NT2/D1 (cell line): ENCODE measurements around the gene ING2.

Experiments used
- DNase-seq: peaks from one replicate; pipeline ENCODE4 v3.0.0-alpha.2; 2011; ENCODE audit warnings: low read depth, low spot score
- H3K27me3 ChIP-seq: 2 replicates; pipeline ENCODE4 v1.6.0; 2011; ENCODE audit warnings: mild to moderate bottlenecking; ENCODE audit not compliant: insufficient read length, insufficient read depth
- H3K36me3 ChIP-seq: 2 replicates; pipeline ENCODE4 v1.6.1; 2011; ENCODE audit warnings: mild to moderate bottlenecking, low read length, mixed read lengths; ENCODE audit not compliant: insufficient read depth, insufficient read length
- H3K4me1 ChIP-seq: 2 replicates; pipeline ENCODE4 v1.5.1; 2011; ENCODE audit not compliant: insufficient read depth, insufficient read length
- H3K4me3 ChIP-seq: 2 replicates; pipeline ENCODE4 v1.5.1; 2011; ENCODE audit warnings: low read depth; ENCODE audit not compliant: insufficient read length
- H3K9ac ChIP-seq: 2 replicates; pipeline ENCODE4 v1.6.0; 2011; ENCODE audit warnings: low read depth; ENCODE audit not compliant: insufficient read length
- H3K9me3 ChIP-seq: 2 replicates; pipeline ENCODE4 v1.5.1; 2011; ENCODE audit warnings: mild to moderate bottlenecking, low read length; ENCODE audit not compliant: insufficient read depth
- SUZ12 ChIP-seq: IDR thresholded peaks from 2 replicates; pipeline ENCODE4 v1.6.1; 2011; ENCODE audit not compliant: insufficient read length, insufficient read depth; ENCODE audit errors: extremely low read depth
- YY1 ChIP-seq: IDR thresholded peaks from 2 replicates; pipeline ENCODE4 v1.6.1; 2011; ENCODE audit not compliant: insufficient read length, insufficient read depth
- ZNF274 ChIP-seq: IDR thresholded peaks from 2 replicates; pipeline ENCODE4 v1.6.1; 2011; ENCODE audit warnings: mild to moderate bottlenecking, low read depth, low read length

Gene ING2

DNA sequence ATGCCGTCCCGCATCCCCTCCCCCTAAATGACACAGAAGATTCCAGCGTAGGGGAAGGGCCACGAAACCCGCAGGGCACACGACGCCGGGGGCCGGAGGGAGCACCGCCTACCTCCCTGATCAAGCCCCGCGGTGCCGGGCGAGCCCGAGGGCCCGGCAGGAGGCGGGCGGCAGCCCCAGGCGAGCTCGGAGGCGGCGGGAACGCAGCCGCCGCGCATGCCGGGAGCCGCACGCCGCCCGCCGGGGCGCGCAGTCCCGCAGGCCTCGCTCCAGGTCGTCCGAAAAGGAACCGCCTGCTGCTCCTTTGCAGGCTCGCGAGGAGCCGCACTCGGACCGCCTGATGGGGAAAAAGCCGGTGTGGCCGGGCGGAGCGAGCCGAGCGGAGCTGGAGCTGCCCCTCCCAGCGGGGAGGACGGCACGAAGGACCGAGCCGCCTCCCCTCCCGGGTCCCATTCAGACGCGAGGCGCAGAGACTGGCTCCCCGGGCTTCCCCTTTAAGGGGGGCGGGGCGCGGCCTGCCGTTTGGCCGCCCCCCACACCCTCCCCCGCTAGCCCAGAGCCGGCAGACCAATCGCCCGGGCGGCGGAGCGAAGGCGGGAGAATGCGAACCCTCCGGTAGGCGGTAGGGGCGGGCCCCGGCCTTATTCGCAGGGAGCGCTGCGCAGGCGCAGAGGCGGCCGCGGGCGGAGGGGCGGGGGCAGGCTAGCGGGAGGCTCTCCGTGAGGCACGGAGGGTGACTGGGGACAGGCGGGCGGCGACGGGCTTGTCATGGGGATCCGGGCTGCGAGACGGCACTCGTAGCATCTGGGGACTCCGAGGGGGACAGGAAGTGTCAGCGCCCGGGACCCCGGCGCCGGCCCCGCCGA is 561 bp upstream of the ING2 start:
- Histone ChIP-seq H3K36me3 (no peaks in the 10 kb centered on the region), H3K4me1 (no peaks in the 10 kb centered on the region), H3K9ac (peak overlapping the region; percentile 86), H3K9me3 (no peaks in the 10 kb centered on the region), H3K27me3 (no peaks in the 10 kb centered on the region), H3K4me3 (peak overlapping the region; percentile 82)
- DNase-seq: peak; percentile 91
- TF ChIP-seq ZNF274: no peak
- no peak for TF ChIP-seq SUZ12
- TF ChIP-seq YY1: no peak

DNA sequence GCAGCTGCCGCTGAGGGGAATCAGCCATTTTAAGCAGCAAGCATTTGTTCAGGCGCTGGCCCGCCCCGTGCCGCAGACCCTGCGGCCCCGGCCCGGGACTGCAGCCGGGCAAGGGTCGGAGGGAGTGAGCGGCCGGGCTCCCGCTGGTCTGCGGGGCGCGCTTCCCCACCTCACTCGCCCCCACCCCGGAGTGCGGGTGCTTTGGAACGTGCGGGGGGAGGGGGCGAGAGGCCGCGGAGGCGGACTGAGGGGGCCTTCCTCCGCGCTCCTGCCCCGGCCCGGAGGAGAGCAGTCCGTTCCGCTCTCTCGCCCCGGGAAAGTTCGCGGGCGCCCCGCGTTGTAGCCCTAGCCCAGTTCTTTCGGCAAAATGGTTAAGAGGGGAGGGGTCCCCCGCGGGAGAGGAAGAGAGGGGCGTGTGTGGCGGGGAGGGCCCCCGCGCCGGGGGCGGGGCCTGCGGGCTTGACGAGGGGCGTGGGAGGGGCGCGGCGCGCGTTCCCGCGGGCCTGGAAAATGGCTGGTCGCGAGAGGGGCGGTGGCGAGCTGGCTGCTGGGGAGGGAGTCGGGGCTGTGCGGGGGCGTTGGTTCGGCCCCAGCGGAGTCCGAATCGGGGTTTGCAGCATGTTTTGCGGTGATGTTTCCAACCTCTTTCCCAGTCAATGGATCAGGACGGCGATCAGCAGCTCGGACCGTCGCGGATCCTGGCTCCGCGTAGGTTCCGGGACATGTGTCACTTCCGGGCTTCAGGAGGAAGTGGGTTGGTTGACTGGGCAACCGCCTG is 942 bp downstream of the ING2 start:
- H3K4me3 ChIP-seq: peak overlapping the region; percentile 82

DNA sequence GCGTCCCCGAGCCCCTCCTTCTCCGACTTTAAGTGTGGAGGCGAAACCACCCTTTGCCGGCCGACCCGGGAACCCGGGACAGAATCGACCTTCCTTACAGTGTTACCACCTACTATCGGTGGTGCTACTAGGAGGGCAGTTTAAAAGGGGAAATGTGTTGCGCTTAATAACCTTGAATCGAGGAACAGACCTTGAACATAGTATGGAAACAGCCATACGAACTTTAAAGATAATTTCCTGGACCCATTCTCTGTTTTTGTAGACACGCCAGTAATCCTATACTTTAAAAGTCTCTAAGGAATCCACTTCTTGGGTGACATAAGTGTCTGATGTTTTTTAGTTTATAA is 1.5 kb downstream of the ING2 start:
- Histone ChIP-seq H3K27me3 (no peaks in the 10 kb centered on the region), H3K4me1 (no peaks in the 10 kb centered on the region), H3K9ac (peak overlapping the region; percentile 80), H3K36me3 (peaks cover 11% of the 10 kb centered on the region), H3K9me3 (no peaks in the 10 kb centered on the region), H3K4me3 (peak overlapping the region; percentile 82)
- no peak for TF ChIP-seq YY1
- TF ChIP-seq SUZ12: no peak
- no peak for TF ChIP-seq ZNF274
- DNase-seq: no peak

More for the DNA sequence above, 942 bp downstream of the ING2 start:
- Histone ChIP-seq H3K9me3 (no peaks in the 10 kb centered on the region), H3K4me1 (no peaks in the 10 kb centered on the region), H3K9ac (peak overlapping the region; percentile 80), H3K36me3 (peaks cover 6% of the 10 kb centered on the region), H3K27me3 (no peaks in the 10 kb centered on the region)
- DNase-seq: peak; percentile 68
- TF ChIP-seq SUZ12 (no peak), ZNF274 (no peak), YY1 (no peak)

DNA sequence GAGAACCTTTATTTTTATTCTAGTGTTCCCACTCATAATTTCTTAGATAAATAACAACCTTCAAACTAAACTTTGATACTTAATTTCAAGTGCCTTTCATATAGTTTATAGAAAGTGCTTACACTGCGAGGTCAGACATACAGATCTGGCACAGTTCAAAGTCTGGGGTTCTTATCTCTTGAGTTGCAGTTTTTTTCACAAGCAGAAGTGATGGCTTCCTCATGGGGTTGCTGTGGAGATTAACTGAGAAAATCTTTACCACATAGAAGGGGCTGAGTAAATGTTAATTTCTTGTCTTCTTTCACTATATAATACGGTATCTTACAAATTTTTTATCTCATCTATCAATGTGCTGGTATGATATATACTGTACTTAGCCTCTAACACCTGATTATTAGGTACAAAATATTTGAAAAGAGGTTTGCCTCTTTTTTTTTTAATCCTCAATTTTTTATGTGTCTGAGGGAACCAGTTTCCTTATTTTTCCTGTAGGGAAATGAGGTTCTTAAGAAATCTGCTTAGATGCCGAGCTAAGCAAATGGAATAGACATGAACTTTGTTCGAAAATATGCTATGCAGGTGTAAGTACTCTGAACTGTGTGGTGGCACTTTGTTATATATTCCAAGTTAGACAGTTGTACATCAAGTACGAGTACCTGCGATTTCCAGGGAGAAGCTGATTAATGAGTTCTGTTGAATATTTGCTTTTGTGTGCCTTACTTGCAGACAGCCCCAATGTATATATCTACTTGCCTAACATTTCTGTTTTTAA is 3.3 kb downstream of the ING2 start:
- Histone ChIP-seq H3K4me3 (no peak overlapping the region), H3K27me3 (no peaks in the 10 kb centered on the region), H3K9ac (no peak overlapping the region), H3K9me3 (no peaks in the 10 kb centered on the region), H3K36me3 (peaks cover 18% of the 10 kb centered on the region), H3K4me1 (no peaks in the 10 kb centered on the region)
- no peak for DNase-seq
- TF ChIP-seq ZNF274: no peak
- no peak for TF ChIP-seq YY1
- TF ChIP-seq SUZ12: no peak

DNA sequence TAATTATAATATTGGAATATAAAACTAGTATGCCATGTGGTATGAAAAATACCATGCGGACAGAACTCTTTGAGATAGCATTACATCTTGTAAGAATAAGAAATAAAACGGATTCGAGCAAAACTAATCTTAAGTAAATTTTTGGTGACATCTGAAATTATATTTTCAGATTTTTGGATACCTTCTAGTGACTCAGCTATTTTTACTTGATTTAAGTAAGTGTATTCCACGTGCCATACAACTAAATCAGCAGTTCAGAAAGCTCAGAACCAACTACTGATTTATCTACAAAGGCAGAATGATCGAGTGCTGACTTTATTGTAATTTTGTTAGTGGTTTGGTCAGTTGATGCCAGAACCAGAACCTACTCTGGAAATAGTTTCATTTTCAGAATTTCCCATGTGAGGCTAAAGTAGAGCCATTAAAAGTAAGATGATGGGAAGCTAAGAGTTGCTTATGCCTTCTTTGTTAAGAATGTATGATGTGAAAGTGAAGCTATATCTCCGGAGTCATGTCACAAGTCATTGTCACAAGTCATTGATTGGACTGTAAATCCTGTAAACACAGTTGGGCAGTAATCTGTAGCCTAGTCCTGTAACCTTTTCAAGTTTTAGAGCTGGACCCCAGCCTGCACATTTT is 4.0 kb downstream of the ING2 start:
- Histone ChIP-seq H3K9me3 (no peaks in the 10 kb centered on the region), H3K27me3 (no peaks in the 10 kb centered on the region), H3K4me3 (no peak overlapping the region), H3K9ac (no peak overlapping the region), H3K4me1 (no peaks in the 10 kb centered on the region), H3K36me3 (peaks cover 21% of the 10 kb centered on the region)
- no peak for DNase-seq
- no peak for TF ChIP-seq SUZ12
- no peak for TF ChIP-seq YY1
- TF ChIP-seq ZNF274: no peak

DNA sequence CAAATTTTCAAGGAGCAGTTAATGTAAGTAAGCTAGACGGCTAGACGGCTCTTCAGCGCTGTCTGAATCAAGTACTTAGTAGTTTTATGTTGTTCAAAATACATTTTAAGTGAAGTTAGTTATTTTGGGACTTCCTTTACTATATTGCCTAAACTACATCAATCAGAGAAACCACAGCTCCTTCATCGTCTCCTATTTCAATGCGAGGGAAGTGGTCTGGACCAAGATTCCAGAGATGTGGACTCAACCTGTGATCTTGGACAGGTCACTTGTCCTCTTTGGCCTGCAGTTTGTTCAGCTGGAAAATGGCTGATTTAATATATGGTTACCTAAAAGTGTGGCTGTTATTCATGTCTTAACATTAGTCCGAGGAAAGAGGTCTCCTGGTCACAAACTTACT is 10.6 kb downstream of the ING2 start:
- Histone ChIP-seq H3K9ac (no peak overlapping the region), H3K27me3 (no peaks in the 10 kb centered on the region), H3K9me3 (no peaks in the 10 kb centered on the region), H3K4me3 (no peak overlapping the region), H3K4me1 (no peaks in the 10 kb centered on the region), H3K36me3 (peaks cover 18% of the 10 kb centered on the region)
- no peak for DNase-seq
- no peak for TF ChIP-seq SUZ12
- TF ChIP-seq ZNF274: no peak
- TF ChIP-seq YY1: no peak
